ENCODE results near the gene ZBTB47. TPM values are rescaled to one million over a fixed set of nuclear protein-coding genes. Genes with fewer than 3 reads are reported as not detected.

The ZBTB47 gene
- total RNA-seq, 1 donor from 2014 or later: 20.0 TPM

- peak; percentile 79 for DNase-seq
- no peak for TF ChIP-seq CTCF (IDR thresholded peaks at IDR 0.05)
- Histone ChIP-seq H3K4me3 (peak overlapping the region; percentile 93), H3K27me3 (ENCODE audit: low read depth) (no peaks in the 10 kb centered on the region), H3K36me3 (peaks cover 23% of the 10 kb centered on the region), H3K4me1 (peaks cover 43% of the 10 kb centered on the region), H3K27ac (peak overlapping the region; percentile 85), H3K9me3 (no peaks in the 10 kb centered on the region)
- intact Hi-C loops (cut with DNase I): no loop called here
- ATAC-seq: peak; percentile 62 to 76
These were observed 740 bp upstream of the ZBTB47 start for GRCh38 chr3:42652611-42653302.

GRCh38 chr3:42653303-42653559 is 266 bp upstream of the ZBTB47 start:
- H3K4me1 ChIP-seq: peaks cover 43% of the 10 kb centered on the region

GRCh38 chr3:42654331-42655201 is 1.1 kb downstream of the ZBTB47 start:
- TF ChIP-seq CTCF (IDR thresholded peaks at IDR 0.05): peak; percentile 15
- Histone ChIP-seq H3K4me1 (peaks cover 43% of the 10 kb centered on the region), H3K27me3 (ENCODE audit: low read depth) (no peaks in the 10 kb centered on the region), H3K27ac (peak overlapping the region; percentile 85), H3K36me3 (peaks cover 18% of the 10 kb centered on the region), H3K9me3 (no peaks in the 10 kb centered on the region), H3K4me3 (peak overlapping the region; percentile 93)
- DNase-seq (no peak), ATAC-seq (peak; percentile 52 to 69)
- intact Hi-C loops (cut with DNase I): no loop called here

More at GRCh38 chr3:42653303-42653559, 266 bp upstream of the ZBTB47 start:
- no peak for DNase-seq
- Histone ChIP-seq H3K27ac (peak overlapping the region; percentile 85), H3K27me3 (ENCODE audit: low read depth) (no peaks in the 10 kb centered on the region), H3K9me3 (no peaks in the 10 kb centered on the region), H3K36me3 (peaks cover 21% of the 10 kb centered on the region), H3K4me3 (peak overlapping the region; percentile 93)
- TF ChIP-seq CTCF (IDR thresholded peaks at IDR 0.05): no peak
- intact Hi-C loops (cut with DNase I): no loop called here
- peak in 1 of 2 donors; percentile 1 for ATAC-seq

GRCh38 chr3:42655331-42655888 is 1.9 kb downstream of the ZBTB47 start:
- Histone ChIP-seq H3K4me3 (peak overlapping the region; percentile 93), H3K27ac (peak overlapping the region; percentile 85), H3K9me3 (no peaks in the 10 kb centered on the region), H3K27me3 (ENCODE audit: low read depth) (no peaks in the 10 kb centered on the region), H3K36me3 (peaks cover 17% of the 10 kb centered on the region), H3K4me1 (peaks cover 43% of the 10 kb centered on the region)
- DNase-seq (no peak), ATAC-seq (no peak)
- TF ChIP-seq CTCF (IDR thresholded peaks at IDR 0.05): no peak
- intact Hi-C loops (cut with DNase I): no loop called here

- no peak for ATAC-seq
- no peaks in the 10 kb centered on the region for H3K27me3 ChIP-seq (ENCODE audit: low read depth)
- no peaks in the 10 kb centered on the region for H3K9me3 ChIP-seq
- H3K4me1 ChIP-seq: peaks cover 43% of the 10 kb centered on the region
- intact Hi-C loops (cut with DNase I): no loop called here
- peak overlapping the region; percentile 85 for H3K27ac ChIP-seq
- no peak for TF ChIP-seq CTCF (IDR thresholded peaks at IDR 0.05)
- no peak overlapping the region for H3K4me3 ChIP-seq
- DNase-seq: no peak
- H3K36me3 ChIP-seq: peaks cover 17% of the 10 kb centered on the region
These were observed 2.6 kb downstream of the ZBTB47 start for GRCh38 chr3:42655980-42656679.
